NCI-H2107 treated with DMSO at 0.1 percent for 48 hours (cell line): ENCODE data around the gene RBMX.
"Not testable (repeated sequence)": the region's sequence is repeated elsewhere in the genome, so short reads cannot be mapped to it uniquely, and the experiment has no call there.

Experiments used
- DNase-seq: peaks from one replicate; lab custom pipeline; 2025; ENCODE audit not compliant: unreplicated experiment; lab: John Stamatoyannopoulos, UW

The RBMX gene

DNA sequence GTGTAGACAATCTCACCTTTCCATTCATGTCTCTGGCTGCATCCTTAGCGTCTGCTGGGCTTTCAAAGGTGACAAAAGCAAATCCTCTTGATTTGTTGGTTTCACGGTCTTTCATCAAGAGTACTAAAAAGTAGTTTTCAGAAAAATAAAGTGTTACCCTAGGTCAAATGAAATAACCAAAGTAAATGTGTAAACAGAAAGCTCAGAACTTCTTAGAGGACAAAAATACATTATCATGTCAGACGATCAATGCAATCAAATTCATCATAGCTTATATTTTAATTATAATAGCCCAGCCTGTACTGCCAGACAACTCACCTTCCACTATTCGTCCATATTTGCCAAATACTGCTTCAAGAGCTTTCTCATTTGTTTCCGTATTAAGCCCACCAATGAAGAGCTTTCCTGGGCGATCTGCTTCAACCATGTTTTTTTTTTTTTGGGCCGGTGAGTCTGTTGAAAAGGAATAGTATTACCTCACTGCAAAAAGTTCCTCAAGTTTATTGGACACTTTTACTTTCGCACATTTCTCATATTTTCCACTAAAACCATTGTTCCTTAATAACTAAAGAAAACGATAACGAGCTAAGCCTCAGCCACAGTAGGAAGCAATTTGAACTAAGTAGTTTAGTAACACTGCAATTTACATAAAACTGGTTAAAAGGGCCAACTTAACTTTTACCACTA is 1.4 kb downstream of the RBMX start:
- no peak for DNase-seq

DNA sequence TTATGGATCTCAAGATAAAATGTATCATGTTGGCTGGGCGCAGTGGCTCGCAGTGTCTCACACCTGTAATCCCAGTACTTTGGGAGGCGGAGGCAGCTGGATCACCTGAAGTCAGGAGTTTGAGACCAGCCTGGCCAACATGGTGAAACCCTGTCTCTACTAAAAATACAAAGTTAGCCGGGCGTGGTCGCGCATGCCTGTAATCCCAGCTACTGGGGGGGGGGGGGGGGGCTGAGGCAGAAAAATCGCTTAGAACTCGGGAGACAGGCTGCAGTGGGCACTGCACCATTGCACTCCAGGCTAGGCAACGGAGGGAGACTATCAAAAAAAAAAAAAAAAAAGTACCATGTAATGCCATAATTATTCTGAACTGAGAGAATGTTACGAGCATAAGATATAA is 2.1 kb downstream of the RBMX start:
- no peak for DNase-seq

DNA sequence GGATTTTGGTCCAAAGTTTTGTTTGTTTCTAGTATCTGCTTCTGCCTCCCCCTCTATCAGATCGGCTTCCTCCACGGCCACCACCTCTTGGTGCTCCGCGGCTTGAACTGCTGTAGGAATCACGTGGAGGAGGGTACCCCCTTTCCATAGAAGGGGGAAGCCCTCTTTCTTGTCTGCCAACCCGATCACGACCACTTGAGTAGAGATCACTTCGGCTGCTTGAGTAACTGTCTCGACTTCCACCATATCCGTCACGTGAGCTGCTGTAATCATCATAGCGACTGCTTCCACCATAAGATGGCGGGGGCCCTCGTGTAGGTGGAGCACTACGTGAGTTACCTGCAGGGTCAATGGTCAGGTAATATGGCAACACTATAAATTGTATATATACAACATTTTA is 6.4 kb downstream of the RBMX start:
- DNase-seq: not testable (repeated sequence)

DNA sequence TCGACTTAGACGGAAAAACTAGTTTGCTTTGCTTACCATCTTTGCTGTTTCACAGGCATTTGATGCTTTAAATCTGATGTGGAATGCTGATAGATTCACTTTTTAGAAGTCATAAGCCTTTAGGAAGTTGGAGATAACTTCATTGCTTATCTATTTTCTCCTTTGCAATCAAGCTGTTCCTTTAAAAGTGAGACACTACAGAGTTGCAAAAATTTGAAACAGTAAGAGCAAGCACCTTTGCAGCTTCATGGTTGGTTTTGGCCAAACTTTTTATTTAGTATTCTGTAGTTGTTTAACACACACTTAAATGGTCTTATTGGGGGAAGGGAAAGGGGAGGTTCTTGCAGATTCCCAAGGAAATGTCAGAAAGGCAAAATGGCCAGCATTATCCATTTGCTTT is 7.3 kb downstream of the RBMX start:
- not testable (repeated sequence) for DNase-seq

DNA sequence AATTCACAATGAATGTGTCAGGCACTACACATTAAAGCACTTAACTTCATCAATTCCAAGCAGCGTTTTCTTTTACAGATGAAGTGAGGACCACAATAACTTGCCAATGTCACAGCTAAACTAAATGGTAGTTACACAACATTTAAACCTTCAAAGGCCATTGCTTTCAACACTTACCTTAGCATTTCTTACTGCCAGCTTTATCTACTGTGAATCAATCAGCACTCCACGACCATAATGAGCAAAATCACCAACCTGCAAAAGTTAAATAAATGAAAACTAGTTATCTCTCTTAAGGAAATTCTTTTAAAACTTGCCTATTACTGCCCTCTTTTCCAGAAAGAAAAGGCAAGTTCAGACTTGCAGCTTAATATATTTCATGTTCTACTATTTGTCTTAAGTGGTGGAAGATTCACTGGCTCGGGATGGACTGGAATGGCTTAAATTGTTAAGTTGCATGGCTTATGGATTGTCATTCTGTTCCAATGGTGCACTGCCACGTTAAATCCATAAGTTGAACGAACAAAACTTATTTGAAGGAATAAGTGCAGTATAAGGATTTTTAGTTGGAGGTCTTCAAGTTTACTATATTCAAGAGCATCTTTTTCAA is 8.3 kb downstream of the RBMX start:
- DNase-seq: no peak

DNA sequence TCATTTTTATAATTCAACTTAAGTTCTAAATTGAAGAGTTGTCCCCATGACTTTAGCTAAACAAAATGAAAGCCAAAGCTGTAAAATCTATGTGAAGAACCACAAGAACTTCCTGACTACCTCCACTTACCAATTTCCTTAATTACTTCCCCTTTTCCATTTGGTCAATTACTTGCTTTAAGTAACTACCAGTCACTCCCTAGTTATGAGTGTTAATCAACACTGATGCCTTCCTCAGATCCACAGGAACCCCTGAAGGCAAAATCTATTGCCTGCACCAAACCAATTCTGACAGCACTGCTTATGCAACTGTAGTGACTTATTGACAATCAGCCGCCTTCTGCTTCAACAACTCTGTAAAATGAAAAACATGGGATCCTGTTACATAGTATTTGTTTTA is 10.5 kb downstream of the RBMX start:
- DNase-seq: no peak

DNA sequence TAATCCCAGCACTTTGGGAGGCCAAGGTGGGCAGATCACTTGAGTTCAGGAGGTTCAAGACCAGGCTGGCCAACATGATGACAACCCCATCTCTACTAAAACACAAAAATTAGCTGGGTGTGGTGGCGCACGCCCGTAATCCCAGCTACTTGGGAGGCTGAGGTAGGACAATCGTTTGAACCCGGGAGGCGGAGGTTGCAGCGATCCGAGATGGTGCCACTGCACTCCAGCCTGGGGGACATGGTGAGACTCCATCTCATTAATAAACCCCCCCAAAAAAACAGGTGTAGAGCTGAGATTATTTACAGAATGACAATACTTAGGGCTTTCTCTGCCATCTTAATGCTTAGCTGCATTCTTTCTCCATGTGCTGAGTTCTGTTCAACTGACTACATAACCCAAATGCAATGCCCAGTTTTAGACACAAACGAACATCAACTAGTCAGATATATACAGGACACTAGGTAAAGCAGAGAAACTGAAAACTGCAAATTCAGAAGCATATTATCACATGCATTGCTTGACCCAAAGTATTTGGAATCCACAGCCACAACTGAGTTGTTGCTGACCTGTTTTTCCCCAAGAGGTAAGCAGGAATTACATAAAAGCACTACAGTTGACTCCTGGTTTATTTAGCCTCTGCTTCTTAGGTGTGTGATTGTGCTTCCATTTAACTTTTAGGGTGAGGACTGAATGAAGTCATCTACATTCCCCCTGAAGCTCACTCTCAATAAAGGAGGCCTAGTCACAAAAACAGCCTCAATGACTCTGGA is 12.1 kb downstream of the RBMX start:
- no peak for DNase-seq

DNA sequence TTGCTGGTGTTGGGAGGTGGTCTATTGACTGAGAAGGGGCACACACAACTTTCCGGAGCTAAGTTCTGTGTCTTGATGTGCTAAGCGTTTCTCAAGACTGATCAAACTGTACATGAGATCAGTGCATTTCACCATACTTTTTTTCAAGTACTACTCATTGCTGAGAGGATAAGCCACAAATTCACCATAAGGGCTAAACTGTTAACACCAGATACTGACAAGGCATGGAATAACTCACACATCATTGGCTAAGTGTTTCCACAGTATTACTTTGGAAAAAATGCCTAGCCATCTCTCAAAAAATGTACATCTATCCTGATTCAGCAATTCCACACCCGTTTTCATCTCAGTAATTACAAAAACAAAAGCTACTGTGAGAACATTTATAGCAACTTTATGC is 13.0 kb downstream of the RBMX start:
- no peak for DNase-seq

DNA sequence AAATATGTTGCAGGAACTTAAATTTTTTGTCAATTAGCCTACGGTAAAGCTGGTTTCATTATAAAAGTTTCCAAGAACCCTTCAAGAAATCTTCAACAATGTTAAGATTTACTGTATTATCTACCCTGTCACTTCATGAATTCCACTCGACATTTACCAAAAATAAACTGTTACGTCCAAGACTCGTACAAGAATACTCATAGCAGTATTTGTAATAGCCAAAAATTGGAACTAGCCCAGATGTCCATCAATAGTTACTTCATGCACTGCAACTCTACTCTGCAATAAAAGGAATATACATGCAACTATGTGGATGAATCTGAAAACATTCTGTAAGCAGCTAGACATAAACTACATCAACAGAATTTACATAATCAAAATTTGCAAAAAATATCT is 13.4 kb downstream of the RBMX start:
- no peak for DNase-seq

DNA sequence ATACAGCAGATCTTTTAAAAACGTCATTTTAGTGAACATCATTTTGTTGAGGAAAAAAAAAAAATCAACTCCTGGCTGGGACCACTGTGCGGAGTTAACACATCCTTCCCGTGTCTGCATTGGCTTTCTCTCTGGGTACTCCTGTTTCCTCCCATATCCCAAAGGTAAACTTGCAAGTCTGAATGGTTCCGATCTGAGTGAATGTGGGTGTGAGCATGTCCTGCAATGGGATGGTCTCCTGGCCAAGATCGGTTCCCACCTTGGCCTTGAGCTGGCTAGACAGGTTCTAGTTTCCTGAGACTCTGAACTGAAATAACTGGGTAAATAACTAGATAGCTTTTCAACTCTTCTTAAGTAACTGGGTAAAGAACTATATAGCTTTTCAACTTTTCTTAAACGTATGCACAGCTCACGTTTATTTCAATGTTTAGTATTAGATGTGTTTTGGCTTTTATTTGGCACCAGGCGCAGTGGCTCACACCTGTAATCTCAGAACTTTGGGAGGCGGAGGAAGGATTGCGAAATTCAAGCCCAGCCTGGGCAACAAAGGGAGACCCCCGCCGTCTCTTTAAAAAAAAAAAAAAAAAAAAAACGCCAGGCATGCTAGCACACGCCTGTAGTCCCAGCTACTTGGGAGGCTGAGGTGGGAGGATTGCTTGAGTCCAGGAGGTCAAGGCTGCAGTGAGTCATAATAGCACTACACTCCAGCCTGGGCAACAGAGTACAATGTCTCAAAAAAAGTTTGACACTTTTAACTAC is 14.0 kb downstream of the RBMX start:
- no peak for DNase-seq

DNA sequence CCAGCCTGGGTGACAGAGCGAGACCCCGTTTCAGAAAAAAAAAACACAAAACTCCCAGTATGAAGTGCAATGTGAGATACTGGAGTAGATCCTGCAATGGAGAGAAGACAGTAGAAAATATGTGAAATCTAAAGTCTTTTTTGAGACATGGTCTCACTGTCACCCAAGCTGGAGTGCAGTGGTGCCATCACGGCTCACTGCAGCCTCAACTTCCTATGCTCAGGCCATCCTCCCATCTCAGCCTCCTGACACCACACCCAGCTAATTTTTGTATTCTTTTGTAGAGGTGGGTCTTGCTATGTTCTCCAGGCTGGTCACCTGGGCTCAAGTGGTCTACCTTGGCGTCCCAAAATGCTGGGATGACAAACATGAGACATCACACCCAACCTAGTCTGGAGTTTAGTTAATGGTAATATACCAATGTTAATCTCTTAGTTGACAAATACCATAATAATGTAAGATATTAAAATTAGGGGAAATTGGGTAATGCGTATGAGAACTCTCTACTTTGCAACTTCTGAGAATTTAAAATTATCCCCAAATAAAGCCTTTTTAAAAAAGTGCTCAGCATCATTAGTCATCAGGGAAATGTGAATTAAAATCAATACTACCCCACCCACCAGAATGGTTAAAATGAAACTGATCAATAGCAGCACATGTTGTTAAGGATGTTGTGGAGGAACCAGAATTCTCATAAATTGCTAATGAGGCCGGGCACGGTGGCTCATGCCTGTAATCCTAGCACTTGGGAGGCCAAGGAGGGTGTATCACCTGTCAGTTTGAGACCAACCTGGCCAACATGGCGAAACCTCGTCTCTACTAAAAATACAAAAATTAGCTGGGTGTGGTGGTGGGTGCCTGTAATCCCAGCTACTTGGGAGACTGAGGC is 15.0 kb downstream of the RBMX start:
- no peak for DNase-seq

DNA sequence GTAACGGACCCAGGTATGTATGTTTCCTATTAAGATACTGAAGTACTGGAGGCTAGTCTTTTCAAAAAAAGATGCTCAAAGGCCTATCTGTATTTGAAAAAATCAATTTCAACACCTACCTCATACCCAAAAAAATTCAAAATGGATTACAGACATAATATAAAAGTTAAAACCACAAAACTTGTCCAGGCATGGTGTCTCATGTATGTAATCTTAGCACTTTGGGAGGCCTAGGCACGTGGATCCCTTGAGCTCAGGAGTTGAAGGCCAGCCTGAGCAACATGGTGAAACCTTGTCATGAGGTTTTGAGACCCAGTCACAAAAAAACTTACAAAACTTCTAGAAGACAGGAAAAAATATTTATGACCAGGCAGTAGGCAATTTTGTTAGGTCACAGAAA is 16.7 kb downstream of the RBMX start:
- DNase-seq: no peak

DNA sequence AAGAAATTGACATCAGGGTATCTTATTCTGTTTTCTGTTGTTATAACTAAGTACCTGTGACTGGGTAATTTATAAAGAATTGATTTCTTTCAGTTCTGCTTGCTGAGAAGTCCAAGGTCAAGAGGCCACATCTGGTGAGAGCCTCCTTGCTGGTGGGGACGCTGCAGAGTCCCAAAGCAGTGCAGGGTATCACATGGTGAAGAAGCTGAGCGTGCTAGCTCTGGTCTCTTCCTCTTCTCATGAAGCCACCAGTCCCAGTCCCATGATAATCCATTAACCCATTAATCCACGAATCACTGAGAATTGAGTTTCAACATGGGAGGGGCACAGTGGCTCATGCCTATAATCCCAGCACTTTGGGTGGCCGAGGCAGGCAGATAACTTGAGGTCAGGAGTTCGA is 18.0 kb downstream of the RBMX start:
- DNase-seq: no peak

DNA sequence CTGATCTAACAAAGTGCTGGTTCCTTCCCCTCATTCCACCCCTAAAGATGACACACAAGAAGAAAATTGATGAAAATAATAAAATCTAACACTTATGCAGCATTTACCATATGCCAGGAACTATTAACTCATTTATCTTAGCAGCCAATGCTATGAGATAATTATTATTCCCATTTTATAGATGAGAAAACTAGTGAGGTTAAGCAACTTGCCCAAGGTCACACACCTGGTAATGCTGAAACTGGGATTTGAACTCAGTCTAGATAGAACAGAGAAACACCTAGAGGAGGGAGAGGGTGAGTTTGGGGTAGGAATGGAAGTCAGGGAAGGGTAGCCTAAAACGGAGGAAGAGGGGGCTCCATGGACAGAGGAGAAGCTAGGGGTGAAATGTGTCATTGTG is 18.6 kb downstream of the RBMX start:
- DNase-seq: no peak

DNA sequence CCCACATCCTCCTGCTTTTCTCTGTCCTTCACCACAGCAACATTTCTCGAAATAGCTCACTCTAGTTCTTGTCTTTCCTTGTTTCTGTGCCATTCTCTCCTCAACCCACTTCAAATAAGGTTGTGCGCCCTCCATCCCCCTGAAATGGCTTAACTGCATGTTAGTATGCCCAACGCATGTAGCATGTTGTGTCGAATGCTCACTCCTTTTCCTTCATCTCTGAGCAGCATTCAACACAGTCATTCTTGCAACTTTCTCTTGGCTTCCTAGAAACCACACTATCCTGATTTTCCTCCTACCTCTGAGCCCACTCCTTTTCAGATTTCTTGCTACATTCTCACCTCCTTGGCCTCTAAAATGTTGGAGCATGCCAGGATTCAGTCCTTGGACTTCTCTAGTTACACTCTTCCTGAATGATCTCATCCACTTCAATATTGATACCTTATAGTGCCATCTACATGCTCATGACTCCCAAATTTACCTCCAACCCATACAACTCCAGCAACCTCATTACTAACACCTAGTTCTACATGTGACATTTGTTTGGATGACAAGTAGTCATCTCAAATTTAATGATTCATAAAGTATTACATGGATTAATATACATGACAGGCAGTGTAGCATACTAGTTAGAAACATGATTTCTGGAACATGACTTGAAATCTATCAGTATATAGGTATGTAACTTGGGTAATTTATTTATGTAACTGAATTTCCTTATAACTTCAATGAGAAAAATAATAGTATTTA is 22.3 kb downstream of the RBMX start:
- no peak for DNase-seq

DNA sequence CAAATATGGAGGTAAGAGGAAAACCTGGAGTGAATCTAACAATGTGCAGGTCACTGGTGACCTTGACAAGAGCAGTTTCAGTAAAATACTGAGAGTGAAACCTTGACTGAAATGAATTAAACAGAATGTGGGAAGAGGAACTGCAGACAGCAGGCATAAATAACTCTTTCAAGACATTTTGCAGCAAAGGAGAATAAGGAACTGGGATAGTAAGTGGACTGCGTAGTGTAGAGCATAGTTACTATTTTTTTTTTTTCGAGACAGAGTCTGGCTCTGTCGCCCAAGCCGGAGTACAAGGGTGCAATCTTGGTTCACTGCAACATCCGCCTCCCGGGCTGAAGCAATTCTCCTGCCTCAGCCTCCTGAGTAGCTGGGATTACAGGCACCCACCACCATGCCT is 24.0 kb downstream of the RBMX start:
- DNase-seq: no peak

DNA sequence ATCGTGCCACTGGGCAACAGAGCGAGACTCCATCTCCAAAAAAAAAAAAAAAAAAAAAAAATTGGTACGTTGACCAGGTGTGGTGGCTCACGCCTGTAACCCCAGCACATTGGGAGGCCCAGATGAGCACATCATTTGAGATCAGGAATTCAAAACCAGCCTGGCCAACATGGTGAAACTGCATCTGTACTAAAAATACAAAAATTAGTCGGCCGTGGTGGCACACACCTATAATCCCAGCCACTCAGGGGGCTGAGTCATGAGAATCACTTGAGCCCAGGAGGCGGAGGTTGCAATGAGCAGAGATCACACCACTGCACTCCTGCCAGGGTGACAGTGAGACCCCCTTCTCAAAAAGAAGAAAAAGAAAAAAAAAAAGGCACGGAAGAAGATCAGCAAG is 24.5 kb downstream of the RBMX start:
- no peak for DNase-seq

DNA sequence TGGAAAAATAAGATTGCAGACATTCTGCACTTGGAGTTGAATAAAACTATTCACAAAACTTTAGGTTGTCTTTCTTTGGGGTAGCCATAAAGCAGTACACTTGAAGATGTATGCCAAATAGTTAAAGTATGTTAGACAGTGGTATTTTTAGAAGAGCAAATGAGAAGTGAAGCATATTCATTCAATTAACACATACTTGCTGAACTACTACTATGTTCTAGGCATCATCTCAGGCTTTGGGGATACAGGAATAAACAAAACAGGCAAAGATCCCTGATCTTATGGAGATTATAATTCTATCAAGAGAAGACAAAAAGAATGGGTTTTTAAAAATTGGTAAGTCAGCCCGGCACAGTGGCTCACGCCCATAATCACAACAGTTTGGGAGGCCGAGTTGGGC is 29.0 kb downstream of the RBMX start:
- DNase-seq: no peak

DNA sequence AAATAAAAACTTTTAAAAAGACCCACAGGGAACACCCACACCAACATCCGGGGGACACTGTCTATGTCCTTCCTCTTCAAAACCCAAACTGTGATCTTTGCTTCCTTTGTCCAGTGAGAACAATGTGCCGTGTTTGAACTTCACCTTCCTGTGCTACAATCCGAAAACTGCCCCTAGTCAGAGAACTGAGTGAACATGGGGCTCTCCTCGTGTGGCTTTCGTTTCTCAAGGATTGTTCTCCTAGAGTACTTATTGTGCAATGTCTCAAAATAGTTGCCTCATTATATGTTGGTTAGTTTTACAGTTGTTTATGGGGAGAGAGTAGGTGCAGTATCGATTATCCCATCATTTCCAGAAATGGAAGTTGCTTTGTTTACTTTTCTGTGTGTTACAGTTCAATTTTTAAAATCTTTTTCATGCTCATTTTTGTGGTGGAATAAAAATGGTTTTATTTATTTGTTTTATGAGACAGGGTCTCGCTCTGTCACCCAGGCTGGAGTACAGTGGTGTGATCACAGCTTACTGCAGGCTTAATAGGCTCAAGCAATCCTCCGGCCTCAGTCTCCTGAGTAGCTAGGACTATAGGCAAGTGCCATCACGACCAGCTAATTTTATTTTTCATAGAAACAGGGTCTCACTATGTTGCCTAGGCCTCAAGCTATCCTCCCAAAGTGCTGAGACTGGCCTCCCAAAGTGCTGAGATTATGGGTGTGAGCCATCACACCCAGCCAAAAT is 29.9 kb downstream of the RBMX start:
- peak; percentile 19 for DNase-seq
